Smooth muscle cell of the brain vasculature (primary cell): ENCODE measurements around the gene GCN1.

Experiments
- DNase-seq: peaks from one replicate; pipeline ENCODE4 v3.0.0-alpha.2; 2012; ENCODE audit warnings: low read depth, low spot score

GCN1 gene

GRCh38 chr12:120142231-120142877, 52.2 kb downstream of the GCN1 start:
- no peak for DNase-seq

GRCh38 chr12:120141336-120141735, 53.2 kb downstream of the GCN1 start:
- no peak for DNase-seq

GRCh38 chr12:120140603-120141002, 53.9 kb downstream of the GCN1 start:
- no peak for DNase-seq

- no peak for DNase-seq
These were observed 54.6 kb downstream of the GCN1 start for GRCh38 chr12:120139958-120140357.

GRCh38 chr12:120138366-120138765, 56.1 kb downstream of the GCN1 start:
- DNase-seq, result no peak

- DNase-seq, result no peak
These were observed 56.7 kb downstream of the GCN1 start for GRCh38 chr12:120137833-120138232.

GRCh38 chr12:120136093-120136770, 58.3 kb downstream of the GCN1 start:
- no peak for DNase-seq

GRCh38 chr12:120134307-120134980, 60.1 kb downstream of the GCN1 start:
- DNase-seq, result no peak

GRCh38 chr12:120132863-120133385, 61.6 kb downstream of the GCN1 start:
- no peak for DNase-seq

GRCh38 chr12:120132054-120132836, 62.3 kb downstream of the GCN1 start:
- no peak for DNase-seq

- DNase-seq, result no peak
These were observed 63.4 kb downstream of the GCN1 start for GRCh38 chr12:120131116-120131515.

- DNase-seq, result no peak
These were observed 64.5 kb downstream of the GCN1 start for GRCh38 chr12:120130011-120130410.

GRCh38 chr12:120126635-120127005, 67.9 kb downstream of the GCN1 start:
- DNase-seq, result no peak

GRCh38 chr12:120125792-120126634, 68.5 kb downstream of the GCN1 start:
- no peak for DNase-seq

- DNase-seq, result no peak
These were observed 69.5 kb downstream of the GCN1 start for GRCh38 chr12:120125029-120125428.

GRCh38 chr12:120121766-120122293, 72.7 kb downstream of the GCN1 start:
- DNase-seq, result no peak

- no peak for DNase-seq
These were observed 73.2 kb downstream of the GCN1 start for GRCh38 chr12:120121343-120121742.

GRCh38 chr12:120119271-120119973, 75.1 kb downstream of the GCN1 start:
- no peak for DNase-seq

- DNase-seq, result no peak
These were observed 76.0 kb downstream of the GCN1 start for GRCh38 chr12:120118321-120119061.
